Adrenal gland (tissue), 12 donors: ENCODE data around the gene OR2T3. TPM values are rescaled to one million over a fixed set of nuclear protein-coding genes. Genes with fewer than 3 reads are reported as not detected.
"Not testable (repeated sequence)": the region's sequence is repeated elsewhere in the genome, so short reads cannot be mapped to it uniquely, and the experiment has no call there.

Source experiments
- DNase-seq, 7 donors: peaks; one replicate each; pipeline ENCODE4 v3.0.0-alpha.2; 2019 to 2020
- H3K27ac ChIP-seq, 5 donors: fragments of 200-600 bp; sonication (generic) in 4 of 5; 1 replicate in 3 of 5; 2 replicates in 2 of 5; pipeline versions ENCODE4 v1.5.1 to v1.8.0; 2016 to 2020; ENCODE audit warnings: mild to moderate bottlenecking in 1 of 5
- H3K27me3 ChIP-seq: fragments of 200-600 bp; 2 replicates; pipeline ENCODE4 v1.8.0; 2021
- H3K36me3 ChIP-seq, 2 donors: fragments of 200-600 bp; replicated peaks in 1 of 2; 1 replicate in 1 of 2; 2 replicates in 1 of 2; pipeline versions ENCODE4 v1.5.1 to v1.8.0; 2018 to 2022
- H3K4me1 ChIP-seq, 2 donors: fragments of 200-600 bp; replicated peaks in 1 of 2; 1 replicate in 1 of 2; 2 replicates in 1 of 2; pipeline versions ENCODE4 v1.5.1 to v1.8.0; 2018 to 2021
- H3K4me3 ChIP-seq, 4 donors: fragments of 200-600 bp; sonication (generic) in 3 of 4; one replicate each; pipeline ENCODE4 v1.5.1; 2016 to 2018
- H3K9me3 ChIP-seq, 3 donors: fragments of 200-600 bp; sonication (generic) in 1 of 3; replicated peaks in 1 of 3; 1 replicate in 2 of 3; 2 replicates in 1 of 3; pipeline versions ENCODE4 v1.5.1 to v1.8.0; 2016 to 2021
- WGBS, 4 donors: extraction: QIAGEN DNeasy Blood & Tissue Kit in 2 of 4; methylation state at CpG; one replicate each; pipeline versions ENCODE4 v1.1.5 to v1.1.7; 2013 to 2017; 5-methylcytosine and 5-hydroxymethylcytosine counted together
- intact Hi-C, 2 donors: fragments of 100-400 bp; cut with DNase I; formaldehyde crosslinking; loops; one replicate each; pipeline versions ENCODE4 v1.14.1 to v1.15.0; 2022 to 2023
- polyA plus RNA-seq, 3 donors: library from polyadenylated mRNA; stranded (reverse); fragments of 200-250 nt in 2 of 3; fragments of 350-450 nt in 1 of 3; fragmentation: Illumina TruSeq in 1 of 3; extraction: RNeasy Lipid Tissue Mini Kit (QIAGEN cat#74804) in 1 of 3; gene quantifications; one replicate each; pipeline ENCODE4 v1.2.3, GENCODE V29; 2013 to 2014
- total RNA-seq, 9 donors: library from RNA; depleted of rRNA in 4 of 9; stranded (reverse); fragments of >200 nt in 4 of 9; fragments of 120-200 nt in 1 of 9; fragmentation: NEBNext Ultra II Directional in 1 of 9; extraction: Animal tissue kit (Norgen Biotek cat#: 25700) in 1 of 9; gene quantifications; one replicate each; pipeline versions ENCODE4 v1.1.0 to v1.2.4, GENCODE V29; 2013 to 2023
- donor health status: healthy with polysubstance abuse.
- donor health status: Bipolar disorder and iron deficiency.
- donor health status: DM: yes; HTN: yes; CAD: no.
- donor health status: DM: no; HTN: no; CAD: no.
- donor health status: DM: no; HTN: no; CAD: no.
- donor health status: DM: yes; HTN: yes; CAD: no.

OR2T3 gene
- total and polyA plus RNA-seq, 12 donors: not detected

- H3K9me3 ChIP-seq, H3K27me3 ChIP-seq, DNase-seq, H3K27ac ChIP-seq, H3K36me3 ChIP-seq, intact Hi-C loops, H3K4me3 ChIP-seq, H3K4me1 ChIP-seq: not testable (repeated sequence)
- 61 to 83% (median 69%) methylated on average over 4 of the region's 4 CpGs for WGBS, 4 donors
Observed at GRCh38 chr1:248444603-248445002, 28.5 kb upstream of the OR2T3 start.

GRCh38 chr1:248445399-248445798 is 27.8 kb upstream of the OR2T3 start, which contains the start of gene OR2T2:
TSS of gene OR2T2 (plus strand) at chr1:248445637. CDS start at chr1:248452798, 7,161 bp downstream.
- WGBS, 4 donors: 59 to 67% methylated on average over 1 of the region's 2 CpGs; no CpG with 5 or more reads in 2 of the 4 donors

GRCh38 chr1:248448409-248449074 is 24.6 kb upstream of the OR2T3 start:
- H3K36me3 ChIP-seq, H3K27ac ChIP-seq, intact Hi-C loops, H3K4me3 ChIP-seq, H3K27me3 ChIP-seq, DNase-seq, H3K9me3 ChIP-seq, H3K4me1 ChIP-seq: not testable (repeated sequence)
- WGBS, 4 donors: no CpG with 5 or more reads among the region's 4 CpGs

More at GRCh38 chr1:248445399-248445798, 27.8 kb upstream of the OR2T3 start, which contains the start of gene OR2T2:
- DNase-seq, H3K4me1 ChIP-seq, H3K27ac ChIP-seq, H3K4me3 ChIP-seq, intact Hi-C loops, H3K27me3 ChIP-seq, H3K36me3 ChIP-seq, H3K9me3 ChIP-seq: not testable (repeated sequence)

GRCh38 chr1:248449821-248450465 is 23.2 kb upstream of the OR2T3 start:
- DNase-seq, H3K27me3 ChIP-seq, H3K9me3 ChIP-seq, intact Hi-C loops, H3K36me3 ChIP-seq, H3K4me1 ChIP-seq, H3K4me3 ChIP-seq, H3K27ac ChIP-seq: not testable (repeated sequence)
- WGBS, 4 donors: 76 to 81% (median 79%) methylated on average over 5 of the region's 6 CpGs

- H3K27ac ChIP-seq, H3K4me1 ChIP-seq, H3K9me3 ChIP-seq, intact Hi-C loops, H3K4me3 ChIP-seq, H3K36me3 ChIP-seq, DNase-seq, H3K27me3 ChIP-seq: not testable (repeated sequence)
- WGBS, 4 donors: 23 to 34% (median 26%) methylated on average over 2 of the region's 5 CpGs
Observed at GRCh38 chr1:248450466-248451145, 22.5 kb upstream of the OR2T3 start.

GRCh38 chr1:248453619-248454018 is 19.5 kb upstream of the OR2T3 start:
- intact Hi-C loops, H3K4me3 ChIP-seq, H3K27ac ChIP-seq, H3K4me1 ChIP-seq, H3K27me3 ChIP-seq, H3K9me3 ChIP-seq, H3K36me3 ChIP-seq, DNase-seq: not testable (repeated sequence)
- 77 to 83% (median 80%) methylated on average over 7 of the region's 7 CpGs; no CpG with 5 or more reads in 1 of the 4 donors for WGBS, 4 donors

- H3K27me3 ChIP-seq, H3K36me3 ChIP-seq, H3K4me1 ChIP-seq, H3K9me3 ChIP-seq, H3K4me3 ChIP-seq, intact Hi-C loops, H3K27ac ChIP-seq, DNase-seq: not testable (repeated sequence)
- 56 to 81% (median 60%) methylated on average over 1 to 2 of the region's 4 CpGs for WGBS, 4 donors
Observed at GRCh38 chr1:248455045-248455444, 18.1 kb upstream of the OR2T3 start.

- H3K4me1 ChIP-seq, intact Hi-C loops, H3K9me3 ChIP-seq, H3K36me3 ChIP-seq, H3K27ac ChIP-seq, H3K4me3 ChIP-seq, DNase-seq, H3K27me3 ChIP-seq: not testable (repeated sequence)
- no CpG with 5 or more reads among the region's 2 CpGs for WGBS, 4 donors
Observed at GRCh38 chr1:248456635-248457034, 16.5 kb upstream of the OR2T3 start.

GRCh38 chr1:248459117-248459516 is 14.0 kb upstream of the OR2T3 start:
- intact Hi-C loops: not testable (repeated sequence)

More at GRCh38 chr1:248459117-248459516, 14.0 kb upstream of the OR2T3 start:
- WGBS, 4 donors: 58 to 65% (median 61%) methylated on average over 7 of the region's 7 CpGs
- not testable (repeated sequence) for H3K36me3 ChIP-seq, H3K27me3 ChIP-seq, H3K9me3 ChIP-seq, H3K4me3 ChIP-seq, H3K4me1 ChIP-seq, H3K27ac ChIP-seq, DNase-seq
